Parathyroid adenoma (tissue), 2 donors: ENCODE data around the gene TWF1.

Source experiments
- H2AFZ ChIP-seq: fragments of 300-600 bp; sonication (generic); one replicate; pipeline ENCODE4 v1.7.0; 2017; ENCODE audit warnings: antibody characterized with exemption, mild to moderate bottlenecking
- H3K27ac ChIP-seq: fragments of 300-600 bp; sonication (generic); one replicate; pipeline ENCODE4 v1.7.0; 2017
- H3K27me3 ChIP-seq: fragments of 300-600 bp; sonication (generic); one replicate; pipeline ENCODE4 v1.7.0; 2017; ENCODE audit warnings: low read length; ENCODE audit not compliant: control insufficient read depth, insufficient read depth
- H3K36me3 ChIP-seq: fragments of 300-600 bp; sonication (generic); one replicate; pipeline ENCODE4 v1.7.0; 2017; ENCODE audit warnings: low read length; ENCODE audit not compliant: control insufficient read depth, insufficient read depth
- H3K4me1 ChIP-seq: fragments of 300-600 bp; sonication (generic); one replicate; pipeline ENCODE4 v1.7.0; 2017; ENCODE audit warnings: control low read depth
- H3K4me2 ChIP-seq: fragments of 300-600 bp; sonication (generic); one replicate; pipeline ENCODE4 v1.7.0; 2017; ENCODE audit warnings: low read length
- H3K4me3 ChIP-seq: fragments of 300-600 bp; sonication (generic); one replicate; pipeline ENCODE4 v1.7.0; 2017; ENCODE audit warnings: low read depth, low read length
- H3K79me2 ChIP-seq: fragments of 300-600 bp; sonication (generic); one replicate; pipeline ENCODE4 v1.7.0; 2017; ENCODE audit warnings: control low read depth
- H3K9ac ChIP-seq: fragments of 300-600 bp; sonication (generic); one replicate; pipeline ENCODE4 v1.7.0; 2017; ENCODE audit warnings: mild to moderate bottlenecking
- H3K9me3 ChIP-seq: fragments of 300-600 bp; sonication (generic); one replicate; pipeline ENCODE4 v1.7.0; 2017; ENCODE audit warnings: low read length; ENCODE audit not compliant: control insufficient read depth
- TF ChIP-seq, protein P1 (sequence below): fragments of 300-600 bp; sonication (generic); IDR thresholded peaks from one replicate; pipeline ENCODE4 v1.7.0; 2017; ENCODE audit warnings: antibody characterized with exemption, mild to moderate bottlenecking
- donor health status: primary hyperparathyroidism.

The TWF1 gene

DNA sequence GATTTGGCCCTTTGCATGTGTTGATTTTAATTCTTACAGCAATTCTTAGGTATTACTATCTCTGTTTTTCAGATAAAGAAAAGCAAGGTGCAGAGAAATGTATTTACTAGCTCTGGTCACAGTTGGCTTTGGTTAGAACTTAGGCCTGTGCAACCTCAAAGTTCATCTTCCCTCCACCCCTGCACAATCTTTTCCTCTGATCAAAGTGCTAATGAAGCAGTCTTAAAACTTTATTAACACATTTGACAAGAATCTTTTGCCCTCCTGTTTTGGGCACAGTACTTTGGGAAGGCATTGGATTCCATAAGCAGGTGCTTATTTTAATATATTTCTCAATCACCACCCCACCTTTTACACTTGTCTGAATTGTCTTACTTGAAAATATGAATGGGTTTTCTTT, 44.6 kb downstream of the TWF1 start:
- Histone ChIP-seq H3K4me3 (no peak overlapping the region), H2AFZ (no peak overlapping the region), H3K9me3 (no peaks in the 10 kb centered on the region), H3K9ac (no peak overlapping the region), H3K27ac (no peak overlapping the region), H3K79me2 (peaks cover 5% of the 10 kb centered on the region), H3K27me3 (no peaks in the 10 kb centered on the region), H3K36me3 (no peaks in the 10 kb centered on the region), H3K4me2 (no peak overlapping the region), H3K4me1 (peaks cover 8% of the 10 kb centered on the region)
- TF ChIP-seq, protein P1, sequence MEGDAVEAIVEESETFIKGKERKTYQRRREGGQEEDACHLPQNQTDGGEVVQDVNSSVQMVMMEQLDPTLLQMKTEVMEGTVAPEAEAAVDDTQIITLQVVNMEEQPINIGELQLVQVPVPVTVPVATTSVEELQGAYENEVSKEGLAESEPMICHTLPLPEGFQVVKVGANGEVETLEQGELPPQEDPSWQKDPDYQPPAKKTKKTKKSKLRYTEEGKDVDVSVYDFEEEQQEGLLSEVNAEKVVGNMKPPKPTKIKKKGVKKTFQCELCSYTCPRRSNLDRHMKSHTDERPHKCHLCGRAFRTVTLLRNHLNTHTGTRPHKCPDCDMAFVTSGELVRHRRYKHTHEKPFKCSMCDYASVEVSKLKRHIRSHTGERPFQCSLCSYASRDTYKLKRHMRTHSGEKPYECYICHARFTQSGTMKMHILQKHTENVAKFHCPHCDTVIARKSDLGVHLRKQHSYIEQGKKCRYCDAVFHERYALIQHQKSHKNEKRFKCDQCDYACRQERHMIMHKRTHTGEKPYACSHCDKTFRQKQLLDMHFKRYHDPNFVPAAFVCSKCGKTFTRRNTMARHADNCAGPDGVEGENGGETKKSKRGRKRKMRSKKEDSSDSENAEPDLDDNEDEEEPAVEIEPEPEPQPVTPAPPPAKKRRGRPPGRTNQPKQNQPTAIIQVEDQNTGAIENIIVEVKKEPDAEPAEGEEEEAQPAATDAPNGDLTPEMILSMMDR: no peak

- TF ChIP-seq, protein P1: no peak
- Histone ChIP-seq H3K27ac (no peak overlapping the region), H3K4me1 (peaks cover 5% of the 10 kb centered on the region), H3K79me2 (peaks cover 5% of the 10 kb centered on the region), H3K4me2 (no peak overlapping the region), H3K9me3 (no peaks in the 10 kb centered on the region), H3K27me3 (no peaks in the 10 kb centered on the region), H2AFZ (no peak overlapping the region), H3K9ac (no peak overlapping the region), H3K36me3 (no peaks in the 10 kb centered on the region), H3K4me3 (no peak overlapping the region)
Observed at GRCh38 chr12:43760396-43760795, 45.7 kb downstream of the TWF1 start.

DNA sequence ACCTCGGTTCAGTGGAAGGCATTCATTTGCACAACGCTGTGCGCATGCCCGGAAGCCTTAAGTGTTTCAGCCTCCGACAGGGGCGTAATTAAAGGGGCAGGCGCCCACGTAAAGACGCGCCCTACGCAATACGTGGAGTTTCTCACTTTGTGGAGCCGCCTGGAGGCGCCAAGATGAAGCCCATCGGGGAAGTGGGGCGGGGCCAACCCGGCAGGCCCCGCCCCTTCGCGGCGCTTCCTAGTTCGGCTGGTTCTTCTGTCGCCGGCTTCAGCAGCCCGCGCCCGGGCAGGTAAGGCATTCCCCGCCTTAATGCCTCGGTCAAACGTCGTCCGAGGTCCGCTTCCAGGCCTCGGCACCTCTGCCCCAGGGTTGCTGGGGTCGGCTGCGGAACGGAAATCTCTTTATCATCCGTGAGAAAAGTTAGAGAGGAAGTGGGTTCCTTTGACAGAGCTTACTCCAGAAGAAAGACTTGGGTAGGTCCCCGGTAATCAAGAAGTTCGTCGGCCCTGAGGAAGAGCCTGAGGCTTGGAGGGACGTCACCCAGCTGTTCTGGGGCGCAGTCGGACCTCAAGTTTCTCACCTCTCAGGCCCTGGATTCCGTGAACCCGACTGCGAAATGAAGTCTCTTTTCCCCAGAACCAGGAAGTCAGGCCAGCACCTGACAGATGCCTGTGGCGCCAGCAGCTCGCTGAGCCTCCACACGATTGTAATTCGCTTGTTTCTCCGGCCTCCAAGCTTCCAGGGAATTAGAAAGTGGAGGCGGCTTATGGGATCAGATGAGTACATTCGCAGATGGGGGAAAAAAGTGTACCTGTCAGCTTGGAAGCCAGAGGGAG, 47.2 kb downstream of the TWF1 start, which contains the start of the genes IRAK4 and PUS7L:
TSS of gene IRAK4 (plus strand) at position 224 of the 836 bp plus-strand sequence. CDS start 9,161 bp downstream, outside the sequence.
TSS of gene PUS7L (minus strand) at position 63 of the 836 bp plus-strand sequence. CDS start 3,545 bp downstream, outside the sequence.
- Histone ChIP-seq H3K4me1 (peaks cover 5% of the 10 kb centered on the region), H3K27ac (peak within 1 kb of the TSS; percentile 95), H3K9ac (peak within 1 kb of the TSS; percentile 57), H2AFZ (peak within 1 kb of the TSS; percentile 96), H3K9me3 (no peaks in the 10 kb centered on the region), H3K36me3 (no peaks in the 10 kb centered on the region), H3K79me2 (peaks cover 5% of the 10 kb centered on the region), H3K4me3 (peak within 1 kb of the TSS; percentile 94), H3K27me3 (no peaks in the 10 kb centered on the region), H3K4me2 (peak within 1 kb of the TSS; percentile 80)
- TF ChIP-seq, protein P1: peak; percentile 59

DNA sequence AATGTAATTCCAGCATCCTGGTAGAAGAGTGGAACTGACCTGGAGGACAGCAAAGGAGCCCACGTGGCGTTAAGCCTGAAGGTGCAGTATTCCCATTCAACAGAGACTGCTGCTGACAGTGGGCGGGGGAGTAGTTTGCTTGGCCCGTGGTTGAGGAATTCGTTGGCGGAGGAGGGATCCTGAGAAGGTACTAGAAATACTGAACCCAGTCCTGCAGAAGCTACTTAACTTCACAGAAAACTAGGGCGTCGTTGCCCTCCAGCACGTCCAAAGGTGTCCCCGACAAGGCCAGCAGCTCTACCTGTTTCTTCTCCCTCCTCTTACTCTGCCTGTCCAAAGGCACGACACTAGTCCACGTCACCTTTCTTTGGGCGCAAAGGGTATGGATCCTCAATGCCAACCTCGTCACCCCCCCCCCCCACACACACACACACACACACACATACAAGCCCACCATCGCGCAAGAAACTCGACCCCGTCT, 47.8 kb downstream of the TWF1 start:
- Histone ChIP-seq H3K9me3 (no peaks in the 10 kb centered on the region), H3K4me3 (peak overlapping the region; percentile 94), H3K79me2 (peaks cover 5% of the 10 kb centered on the region), H3K27me3 (no peaks in the 10 kb centered on the region), H3K4me2 (peak overlapping the region; percentile 80), H3K36me3 (no peaks in the 10 kb centered on the region), H3K9ac (no peak overlapping the region), H3K27ac (peak overlapping the region; percentile 95), H2AFZ (peak overlapping the region; percentile 96), H3K4me1 (peaks cover 5% of the 10 kb centered on the region)
- TF ChIP-seq, protein P1: no peak
